Retinal pigment epithelial cell (primary cell): ENCODE data around the gene PRKX.
"Not testable (repeated sequence)": the region's sequence is repeated elsewhere in the genome, so short reads cannot be mapped to it uniquely, and the experiment has no call there.

Experiments
- DNase-seq: peaks from one replicate; pipeline ENCODE4 v3.0.0-alpha.2; 2010; ENCODE audit warnings: low read depth
- H3K4me3 ChIP-seq: 2 replicates; pipeline ENCODE4 v1.5.1; 2011; ENCODE audit warnings: mild to moderate bottlenecking, low read length, control low read depth, moderate library complexity
- CTCF ChIP-seq: conservative IDR thresholded peaks from 2 replicates; pipeline ENCODE4 v1.5.1; 2011; ENCODE audit warnings: low read depth, low read length, control low read depth, inconsistent platforms

Gene PRKX

GRCh38 chrX:3712870-3713224, 602 bp downstream of the PRKX start:
- TF ChIP-seq CTCF = no peak

GRCh38 chrX:3712051-3712869, 1.2 kb downstream of the PRKX start:
- H3K4me3 ChIP-seq = peak overlapping the region; percentile 67
- no peak for TF ChIP-seq CTCF
- no peak for DNase-seq

More at GRCh38 chrX:3712870-3713224, 602 bp downstream of the PRKX start:
- H3K4me3 ChIP-seq = peak overlapping the region; percentile 67
- no peak for DNase-seq

GRCh38 chrX:3711331-3711917, 2.0 kb downstream of the PRKX start:
- no peak for DNase-seq
- no peak for TF ChIP-seq CTCF
- peak overlapping the region; percentile 67 for H3K4me3 ChIP-seq

GRCh38 chrX:3707673-3708274, 5.7 kb downstream of the PRKX start:
- DNase-seq, H3K4me3 ChIP-seq: not testable (repeated sequence)

DNA sequence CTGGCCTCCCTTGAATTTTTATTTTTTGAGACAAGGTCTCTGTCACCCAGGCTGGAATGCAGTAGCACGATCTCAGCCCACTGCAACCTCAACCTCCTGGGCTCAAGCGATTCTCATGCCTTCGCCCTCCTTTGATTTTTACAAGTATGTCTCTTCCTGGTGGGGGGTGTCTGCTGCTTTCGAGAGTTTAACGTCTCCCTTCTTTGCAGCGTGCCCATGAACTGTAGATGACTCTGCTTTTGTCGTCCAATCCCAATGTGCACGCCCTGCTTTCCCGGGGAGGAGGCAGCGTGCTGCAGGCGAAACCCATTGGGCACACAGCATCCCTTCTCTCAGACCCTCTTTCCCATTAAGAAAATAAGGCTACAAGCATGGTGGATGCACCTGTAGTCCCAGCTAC, 7.0 kb downstream of the PRKX start:
- H3K4me3 ChIP-seq = no peak overlapping the region
- TF ChIP-seq CTCF = no peak
- DNase-seq = no peak

DNA sequence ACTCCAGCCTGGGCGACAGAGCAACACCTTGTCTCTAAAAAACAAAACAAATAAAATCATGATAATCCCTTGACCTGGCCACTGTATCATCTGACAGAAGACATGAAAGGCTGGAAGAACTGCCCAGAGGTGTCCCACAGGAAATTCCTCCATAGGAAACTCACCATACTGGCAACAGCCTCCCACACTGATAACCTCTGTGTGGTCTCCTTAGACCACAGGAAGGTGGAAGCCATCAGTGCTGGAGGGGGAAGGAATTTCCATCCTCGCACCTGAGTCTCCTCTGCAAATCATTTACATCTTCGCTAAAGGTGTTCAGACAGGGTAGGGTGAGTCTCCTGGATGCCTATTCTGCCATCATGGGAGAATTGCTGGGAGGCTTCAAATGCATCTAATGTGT, 10.2 kb downstream of the PRKX start:
- not testable (repeated sequence) for DNase-seq

GRCh38 chrX:3702095-3702494, 11.4 kb downstream of the PRKX start:
- DNase-seq = not testable (repeated sequence)

More for the DNA sequence above, 10.2 kb downstream of the PRKX start:
- H3K4me3 ChIP-seq = not testable (repeated sequence)

DNA sequence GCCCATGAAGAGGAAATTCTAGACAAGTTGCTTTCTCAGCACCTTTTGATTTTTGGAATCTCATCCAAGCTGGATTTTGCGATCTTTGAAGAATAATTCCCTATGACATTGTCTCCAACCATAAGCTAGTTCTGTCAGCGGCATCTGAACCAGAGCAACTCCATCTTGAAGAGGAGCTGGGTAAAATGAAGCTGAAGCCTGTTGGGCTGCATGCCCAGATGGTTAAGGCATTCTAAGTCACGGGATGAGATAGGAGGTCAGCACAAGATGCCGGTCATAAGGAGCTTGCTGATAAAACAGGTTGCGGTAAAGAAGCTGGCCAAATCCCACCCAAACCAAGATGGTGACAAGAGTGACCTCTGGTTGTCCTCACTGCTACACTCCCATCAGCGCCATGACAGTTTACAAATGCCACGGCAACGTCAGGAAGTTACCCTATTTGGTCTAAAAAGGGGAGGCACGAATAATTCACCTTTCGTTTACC, 12.0 kb downstream of the PRKX start:
- H3K4me3 ChIP-seq, DNase-seq: not testable (repeated sequence)

More at GRCh38 chrX:3702095-3702494, 11.4 kb downstream of the PRKX start:
- H3K4me3 ChIP-seq = not testable (repeated sequence)

DNA sequence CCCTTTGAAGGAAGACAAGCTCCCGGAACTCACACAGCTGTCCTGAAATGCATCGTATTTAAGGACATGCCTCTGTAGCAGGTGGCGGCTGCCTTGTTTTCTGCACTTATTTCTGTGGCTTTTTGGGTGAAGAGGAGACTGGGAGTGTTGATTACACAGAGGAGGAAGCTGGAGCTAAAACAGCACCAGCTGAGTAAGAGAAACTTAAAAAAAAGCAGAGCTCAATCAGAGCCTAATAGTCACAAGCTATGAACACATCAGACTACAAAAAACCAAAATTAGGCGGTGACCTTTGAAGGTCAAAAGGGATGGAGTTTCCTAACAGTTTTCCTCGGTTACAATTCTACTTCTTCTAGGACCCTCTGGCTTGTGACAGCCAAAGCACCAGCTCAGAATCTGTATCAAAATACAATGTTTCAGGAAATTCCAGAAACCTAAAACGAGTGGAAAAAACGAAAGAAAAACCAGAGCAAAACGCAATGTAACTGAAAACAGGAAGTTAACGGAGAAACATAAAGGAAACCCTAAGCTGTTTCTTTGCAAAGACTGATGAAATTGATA, 13.5 kb downstream of the PRKX start:
- no peak for DNase-seq
- H3K4me3 ChIP-seq = no peak overlapping the region
- TF ChIP-seq CTCF = no peak
